Measurements from ENCODE around the gene TSHZ3. TPM values are rescaled to one million over a fixed set of nuclear protein-coding genes. Genes with fewer than 3 reads are reported as not detected.

Gene TSHZ3
- total RNA-seq, 1 experiment from 2014 or later: 3.2 TPM

GRCh38 chr19:31257426-31258130 is 91.7 kb downstream of the TSHZ3 start:
- H2BK15ac ChIP-seq (ENCODE audit: low read depth, low read length): no peak overlapping the region
- TF ChIP-seq, protein P1, sequence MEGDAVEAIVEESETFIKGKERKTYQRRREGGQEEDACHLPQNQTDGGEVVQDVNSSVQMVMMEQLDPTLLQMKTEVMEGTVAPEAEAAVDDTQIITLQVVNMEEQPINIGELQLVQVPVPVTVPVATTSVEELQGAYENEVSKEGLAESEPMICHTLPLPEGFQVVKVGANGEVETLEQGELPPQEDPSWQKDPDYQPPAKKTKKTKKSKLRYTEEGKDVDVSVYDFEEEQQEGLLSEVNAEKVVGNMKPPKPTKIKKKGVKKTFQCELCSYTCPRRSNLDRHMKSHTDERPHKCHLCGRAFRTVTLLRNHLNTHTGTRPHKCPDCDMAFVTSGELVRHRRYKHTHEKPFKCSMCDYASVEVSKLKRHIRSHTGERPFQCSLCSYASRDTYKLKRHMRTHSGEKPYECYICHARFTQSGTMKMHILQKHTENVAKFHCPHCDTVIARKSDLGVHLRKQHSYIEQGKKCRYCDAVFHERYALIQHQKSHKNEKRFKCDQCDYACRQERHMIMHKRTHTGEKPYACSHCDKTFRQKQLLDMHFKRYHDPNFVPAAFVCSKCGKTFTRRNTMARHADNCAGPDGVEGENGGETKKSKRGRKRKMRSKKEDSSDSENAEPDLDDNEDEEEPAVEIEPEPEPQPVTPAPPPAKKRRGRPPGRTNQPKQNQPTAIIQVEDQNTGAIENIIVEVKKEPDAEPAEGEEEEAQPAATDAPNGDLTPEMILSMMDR (conservative IDR thresholded peaks at IDR 0.05): no peak
- H3K4ac ChIP-seq (ENCODE audit: low read depth, low read length): no peak overlapping the region
- no peaks in the 10 kb centered on the region for H3K9me3 ChIP-seq (ENCODE audit: control insufficient read depth, low read depth, low read length)
- no peak overlapping the region for H3K18ac ChIP-seq (ENCODE audit: insufficient read length, low read depth, low read length)
- whole genome bisulfite sequencing (ENCODE audit: extremely low coverage, insufficient read length, low lambda C conversion rate): no CpG with 5 or more reads among the region's 11 CpGs
- H3K4me3 Mint-ChIP-seq: no peak overlapping the region
- H3K79me1 ChIP-seq (ENCODE audit: insufficient read depth, low read depth, low read length, poor library complexity, severe bottlenecking): no peaks in the 10 kb centered on the region
- H3K4me2 ChIP-seq (ENCODE audit: insufficient read depth, insufficient read length, low read length): no peak overlapping the region
- no peaks in the 10 kb centered on the region for H3K36me3 Mint-ChIP-seq (ENCODE audit: insufficient read depth in 1 of 3, low read depth in 3 of 3)
- no peak overlapping the region for H3K27ac ChIP-seq (ENCODE audit: insufficient read length, low read depth, low read length)
- peaks cover 3% of the 10 kb centered on the region; the same call in 1 of the 2 replicates for H3K4me1 ChIP-seq (ENCODE audit: insufficient read depth, low read length)
- H2BK120ac ChIP-seq (ENCODE audit: low read depth, low read length, poor library complexity, severe bottlenecking): no peak overlapping the region
- H2AFZ ChIP-seq (ENCODE audit: low read length): no peak overlapping the region
- H2AK5ac ChIP-seq (ENCODE audit: insufficient read length, low read length): no peak overlapping the region
- no peak overlapping the region for H4K8ac ChIP-seq (replicated peaks; ENCODE audit: insufficient read length, low read depth, low read length)
- no peak overlapping the region for H4K5ac ChIP-seq (ENCODE audit: insufficient read length, low read depth, low read length)
- no peak overlapping the region for H3K23ac ChIP-seq (ENCODE audit: insufficient read length, low read depth, low read length)
- no peaks in the 10 kb centered on the region for H3K27me3 ChIP-seq (ENCODE audit: insufficient read depth, low read length)
- H3K23me2 ChIP-seq (ENCODE audit: insufficient read length, low read depth, low read length, poor library complexity, severe bottlenecking): no peaks in the 10 kb centered on the region
- H4K20me1 ChIP-seq (ENCODE audit: control insufficient read depth, insufficient read depth, insufficient read length): no peaks in the 10 kb centered on the region
- DNase-seq: no peak
- no peak overlapping the region for H3T11ph ChIP-seq (ENCODE audit: low read length)
- no peak overlapping the region for H3K9ac ChIP-seq (ENCODE audit: extremely low read depth, insufficient read length, low read length)
- no peak overlapping the region for H2BK20ac ChIP-seq (ENCODE audit: low read depth, low read length, poor library complexity, severe bottlenecking)
- no peak overlapping the region for H4K91ac ChIP-seq (ENCODE audit: insufficient read length, low read depth, low read length)
- no peaks in the 10 kb centered on the region; the same call in 1 of the 2 replicates for H3K27me3 Mint-ChIP-seq (ENCODE audit: low read depth)
- H3K79me2 ChIP-seq (ENCODE audit: insufficient read depth, low read length): no peaks in the 10 kb centered on the region
- no peak overlapping the region for H2BK12ac ChIP-seq (ENCODE audit: insufficient read length, low read depth, low read length)
- H3K27ac Mint-ChIP-seq: no peak overlapping the region
- H3K4me1 Mint-ChIP-seq: peaks cover 25 to 40% of the 10 kb centered on the region in 2 experiments
- no peak overlapping the region for H2BK5ac ChIP-seq (ENCODE audit: insufficient read length, low read length)
- H3K14ac ChIP-seq (ENCODE audit: insufficient read depth, low read length): no peak overlapping the region
- H3K9me3 Mint-ChIP-seq: no peaks in the 10 kb centered on the region; a peak in 1 of 5 replicates
- H3K56ac ChIP-seq (ENCODE audit: insufficient read length, low read depth, low read length): no peak overlapping the region
